Endothelial cell of umbilical vein (primary cell): ENCODE data around the gene GYS2. TPM values are rescaled to one million over a fixed set of nuclear protein-coding genes. Genes with fewer than 3 reads are reported as not detected.

ENCODE experiments used
- BruUV-seq: library from RNA; stranded (reverse); fragments of 400-500 nt; replicated peaks from 2 replicates; lab custom pipeline; 2021; lab: Mats Ljungman, UMichigan
- CTCF ChIA-PET: fragments of 300-600, 350-600 bp; sonication (Branson Sonifier 250); formaldehyde crosslinking; loops from one replicate; lab custom pipeline; 2021; ENCODE audit warnings: antibody characterized with exemption, inconsistent platforms; lab: Charles Lee
- POLR2A ChIA-PET: fragments of 300-600, 350-600 bp; sonication (Branson Sonifier 250); formaldehyde crosslinking; loops from one replicate; lab custom pipeline; 2021; ENCODE audit warnings: antibody characterized with exemption, inconsistent platforms; lab: Charles Lee
- DNase-seq: peaks from one replicate; pipeline ENCODE4 v3.0.0-alpha.2; 2011; ENCODE audit warnings: low read depth, low spot score
- FAIRE-seq: peaks from 2 replicates; lab custom pipeline; 2011; peaks lifted over from hg19 to GRCh38; lab: Jason Lieb, UNC
- H2AFZ ChIP-seq: 2 replicates; pipeline ENCODE4 v1.6.0; 2012; ENCODE audit warnings: low read depth, low read length, control low read depth, inconsistent platforms
- H3K27ac ChIP-seq: 2 replicates; pipeline ENCODE4 v1.5.1; 2011; ENCODE audit warnings: low read depth, mild to moderate bottlenecking, control low read depth, low read length, moderate library complexity; ENCODE audit not compliant: insufficient read depth
- H3K27me3 ChIP-seq, 2 experiments: 2 replicates each; pipeline versions ENCODE4 v1.6.0 to v1.6.1; 2011; ENCODE audit warnings: low read length in 2 of 2, mixed read lengths in 1 of 2; ENCODE audit not compliant: control insufficient read depth in 2 of 2, insufficient read depth in 2 of 2
- H3K36me3 ChIP-seq, 2 experiments: 2 replicates in 1 of 2; 3 replicates in 1 of 2; pipeline ENCODE4 v1.5.1; 2011; ENCODE audit warnings: low read length in 2 of 2, mild to moderate bottlenecking in 1 of 2, moderate library complexity in 1 of 2; ENCODE audit not compliant: control insufficient read depth in 2 of 2, insufficient read depth in 2 of 2; ENCODE audit errors: extremely low read depth in 1 of 2
- H3K4me1 ChIP-seq: 3 replicates; pipeline ENCODE4 v1.5.1; 2011; ENCODE audit warnings: mild to moderate bottlenecking, low read length; ENCODE audit not compliant: control insufficient read depth, insufficient read depth; ENCODE audit errors: extremely low read depth
- H3K4me2 ChIP-seq: 2 replicates; pipeline ENCODE4 v1.6.1; 2011; ENCODE audit warnings: low read length, control low read depth, mixed read lengths; ENCODE audit not compliant: insufficient read depth
- H3K4me3 ChIP-seq, 3 experiments: fragments of 200-600 bp in 1 of 3; sonication (generic), shearing (Covaris generic) in 1 of 3; replicated peaks in 1 of 3; 2 replicates each; pipeline ENCODE4 v1.5.1; 2011 to 2016; ENCODE audit warnings: control low read depth in 3 of 3, low read length in 3 of 3, mild to moderate bottlenecking in 2 of 3, inconsistent platforms in 1 of 3, low read depth in 1 of 3, moderate library complexity in 1 of 3; ENCODE audit not compliant: insufficient read depth in 1 of 3
- H3K79me2 ChIP-seq: 2 replicates; pipeline ENCODE4 v1.6.0; 2012; ENCODE audit warnings: low read length, inconsistent platforms; ENCODE audit not compliant: control insufficient read depth, insufficient read depth
- H3K9ac ChIP-seq: replicated peaks from 2 replicates; pipeline ENCODE3; 2011; ENCODE audit warnings: low read length, control low read depth; ENCODE audit not compliant: insufficient read depth; ENCODE audit errors: extremely low read depth
- H3K9me1 ChIP-seq: replicated peaks from 3 replicates; pipeline ENCODE4 v1.6.0; 2011; ENCODE audit warnings: mild to moderate bottlenecking, low read length; ENCODE audit not compliant: control insufficient read depth, insufficient read depth; ENCODE audit errors: extremely low read depth
- H3K9me3 ChIP-seq: replicated peaks from 2 replicates; pipeline ENCODE4 v1.5.1; 2012; ENCODE audit warnings: low read length, inconsistent platforms; ENCODE audit not compliant: control insufficient read depth, insufficient read depth
- H4K20me1 ChIP-seq: replicated peaks from 2 replicates; pipeline ENCODE3; 2011; ENCODE audit warnings: mild to moderate bottlenecking, low read length; ENCODE audit not compliant: control insufficient read depth, insufficient read depth; ENCODE audit errors: extremely low read depth
- CTCF ChIP-seq, 2 donors: IDR thresholded peaks; 1 replicate in 1 of 2; 2 replicates in 1 of 2; pipeline ENCODE4 v1.5.1; 2011; ENCODE audit warnings: low read length in 2 of 2, mild to moderate bottlenecking in 2 of 2, moderate library complexity in 2 of 2, control low read depth in 1 of 2, inconsistent platforms in 1 of 2, low read depth in 1 of 2; ENCODE audit not compliant: insufficient read depth in 1 of 2; ENCODE audit errors: extremely low read depth in 1 of 2
- EZH2 ChIP-seq: IDR thresholded peaks from 2 replicates; pipeline ENCODE4 v1.6.1; 2012; ENCODE audit warnings: borderline replicate concordance, low read depth, mild to moderate bottlenecking, moderate library complexity, low read length, inconsistent platforms; ENCODE audit not compliant: severe bottlenecking
- FOS ChIP-seq: IDR thresholded peaks from 2 replicates; pipeline ENCODE4 v1.6.1; 2011; ENCODE audit warnings: mild to moderate bottlenecking, low read length, moderate library complexity, borderline replicate concordance; ENCODE audit not compliant: insufficient read depth
- GATA2 ChIP-seq: IDR thresholded peaks from 2 replicates; pipeline ENCODE4 v1.7.0; 2011; ENCODE audit warnings: low read depth, mild to moderate bottlenecking, moderate library complexity, mixed read lengths, low read length; ENCODE audit not compliant: insufficient read length, insufficient read depth
- JUN ChIP-seq: IDR thresholded peaks from 2 replicates; pipeline ENCODE4 v1.6.1; 2011; ENCODE audit warnings: borderline replicate concordance, low read depth; ENCODE audit not compliant: insufficient read length, insufficient read depth
- MAX ChIP-seq: IDR thresholded peaks from 2 replicates; pipeline ENCODE4 v1.6.1; 2011; ENCODE audit not compliant: insufficient read depth, insufficient read length
- MYC ChIP-seq: IDR thresholded peaks from one replicate; pipeline ENCODE4 v1.6.1; 2011; ENCODE audit warnings: mild to moderate bottlenecking, low read depth, low read length
- POLR2A ChIP-seq: IDR thresholded peaks from 2 replicates; pipeline ENCODE4 v1.6.1; 2012; ENCODE audit warnings: low read depth, mild to moderate bottlenecking, control low read depth, low read length
- POLR2AphosphoS5 ChIP-seq: IDR thresholded peaks from 2 replicates; pipeline ENCODE4 v1.6.1; 2012; ENCODE audit warnings: low read depth, mild to moderate bottlenecking, control low read depth, low read length, moderate library complexity; ENCODE audit not compliant: insufficient read depth
- dilution Hi-C: fragments of 300-500 bp; cut with MboI; formaldehyde crosslinking; loops from one replicate; pipeline ENCODE4 v1.15.0; 2019; ENCODE audit warnings: low sequenced_read_pairs; ENCODE audit not compliant: extremely low pct_ligation_motif_present
- intact Hi-C: fragments of 100-400 bp; cut with micrococcal nuclease; formaldehyde crosslinking; loops from one replicate; pipeline ENCODE4 v1.10.0; 2022
- polyA plus RNA-seq, 4 experiments: library from polyadenylated mRNA; depleted of rRNA in 3 of 4; stranded (reverse) in 3 of 4; unstranded in 1 of 4; fragments of >200 nt; gene quantifications; 2 replicates each; pipeline versions ENCODE4 v1.2.1 to v1.2.3, GENCODE V29; 2011 to 2012; ENCODE audit warnings: missing spikeins in 1 of 4
- total RNA-seq: library from RNA; stranded (reverse); gene quantifications from 2 replicates; pipeline ENCODE4 v1.2.3, GENCODE V29; 2021

The GYS2 gene
- total and polyA plus RNA-seq, 2 donors (not counting 3 experiments of a cell fraction or from before 2014, with no cell fraction given) = 0.04 TPM; not detected in 1

DNA sequence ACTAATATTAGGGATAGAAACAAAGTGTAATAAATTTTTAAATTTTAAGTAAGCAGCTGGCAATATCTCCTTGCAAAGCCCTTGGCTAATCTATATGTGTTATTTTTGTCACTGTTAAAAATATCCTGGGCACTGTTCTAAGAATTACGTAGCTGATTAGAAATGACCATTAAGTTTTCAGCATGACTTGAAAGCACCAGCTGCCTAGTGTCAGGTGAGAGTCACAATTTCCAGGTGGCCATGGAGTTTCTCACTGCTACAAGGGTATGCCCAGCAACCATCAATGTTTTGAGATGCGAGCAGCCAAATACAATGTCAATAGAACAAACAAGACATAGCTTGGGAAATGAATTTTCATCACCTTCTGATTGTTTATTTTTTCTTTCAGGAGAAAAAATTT is 23.3 kb upstream of the GYS2 start:
- ChIA-PET POLR2A (no interaction called here), CTCF (no interaction called here)
- TF ChIP-seq GATA2 (no peak), MYC (no peak), CTCF (IDR thresholded peaks at IDR 0.05; ENCODE audit: extremely low read depth in 1 of 2, insufficient read depth in 1 of 2, low read depth in 1 of 2, low read length in 2 of 2) (no peak), EZH2 (no peak), JUN (no peak), POLR2A (no peak), POLR2AphosphoS5 (no peak)

GRCh38 chr12:21618566-21618965 is 13.9 kb upstream of the GYS2 start:
- H3K27me3 ChIP-seq = no peaks in the 10 kb centered on the region
- dilution Hi-C loops = no loop called here
- DNase-seq (no peak), FAIRE-seq (no peak)
- no peak overlapping the region for H3K4me3 ChIP-seq
- no peak overlapping the region for H3K4me2 ChIP-seq
- no peaks in the 10 kb centered on the region for H3K9me3 ChIP-seq
- no peak overlapping the region for H3K27ac ChIP-seq
- H3K36me3 ChIP-seq = no peaks in the 10 kb centered on the region
- H3K9me1 ChIP-seq = no peaks in the 10 kb centered on the region
- no peak for TF ChIP-seq EZH2
- no peak for TF ChIP-seq POLR2AphosphoS5
- no peak for TF ChIP-seq GATA2
- TF ChIP-seq MYC = no peak
- no peak for TF ChIP-seq JUN
- no peak for TF ChIP-seq MAX
- no peak for TF ChIP-seq CTCF (IDR thresholded peaks at IDR 0.05; ENCODE audit: extremely low read depth in 1 of 2, insufficient read depth in 1 of 2, low read depth in 1 of 2, low read length in 2 of 2)
- TF ChIP-seq POLR2A = no peak
- TF ChIP-seq FOS = no peak
- intact Hi-C loops = no loop called here
- no peak overlapping the region for H2AFZ ChIP-seq
- no TSS peak for BruUV-seq
- H3K4me1 ChIP-seq = peaks cover 22% of the 10 kb centered on the region
- H3K9ac ChIP-seq = no peak overlapping the region
- H4K20me1 ChIP-seq = no peaks in the 10 kb centered on the region
- POLR2A ChIA-PET = no interaction called here
- no peaks in the 10 kb centered on the region for H3K79me2 ChIP-seq
- CTCF ChIA-PET = interaction anchor here (1.1 kb wide), 1 partner anchor 62 kb away, joined by 3 read pairs; no protein-coding TSS in a partner anchor

More for the DNA sequence above, 23.3 kb upstream of the GYS2 start:
- no peak overlapping the region for H3K9ac ChIP-seq
- H4K20me1 ChIP-seq = no peaks in the 10 kb centered on the region
- DNase-seq (no peak), FAIRE-seq (no peak)
- BruUV-seq = no TSS peak
- intact Hi-C loops = no loop called here
- no peaks in the 10 kb centered on the region for H3K27me3 ChIP-seq
- H3K4me3 ChIP-seq = no peak overlapping the region
- no peaks in the 10 kb centered on the region for H3K4me1 ChIP-seq
- H3K79me2 ChIP-seq = no peaks in the 10 kb centered on the region
- H3K27ac ChIP-seq = no peak overlapping the region
- H3K9me1 ChIP-seq = no peaks in the 10 kb centered on the region
- dilution Hi-C loops = no loop called here
- H2AFZ ChIP-seq = no peak overlapping the region
- no peaks in the 10 kb centered on the region for H3K36me3 ChIP-seq
- no peaks in the 10 kb centered on the region for H3K9me3 ChIP-seq
- no peak overlapping the region for H3K4me2 ChIP-seq
